Muscle of leg (tissue), 11 donors: ENCODE data around the gene CAPZB. TPM values are rescaled to one million over a fixed set of nuclear protein-coding genes. Genes with fewer than 3 reads are reported as not detected.

ENCODE experiments used
- DNase-seq: peaks from one replicate; pipeline ENCODE4 v3.0.0; 2013
- H3K27ac ChIP-seq: one replicate; pipeline ENCODE4 v1.5.1; 2013; ENCODE audit warnings: mild to moderate bottlenecking, low read length, control low read depth
- H3K27me3 ChIP-seq: one replicate; pipeline ENCODE4 v1.6.1; 2013; ENCODE audit warnings: low read length; ENCODE audit not compliant: control insufficient read depth, insufficient read depth
- H3K36me3 ChIP-seq: one replicate; pipeline ENCODE4 v1.6.1; 2013; ENCODE audit warnings: low read length; ENCODE audit not compliant: control insufficient read depth, insufficient read depth
- H3K4me1 ChIP-seq: one replicate; pipeline ENCODE4 v1.6.1; 2013; ENCODE audit warnings: low read length; ENCODE audit not compliant: control insufficient read depth, insufficient read depth
- H3K4me3 ChIP-seq: one replicate; pipeline ENCODE4 v1.5.1; 2013; ENCODE audit warnings: low read length, control low read depth
- H3K9me3 ChIP-seq: replicated peaks from 2 replicates; pipeline ENCODE4 v1.6.1; 2013; ENCODE audit warnings: low read depth, low read length; ENCODE audit not compliant: control insufficient read depth
- WGBS: methylation state at CpG from one replicate; pipeline ENCODE4 v1.1.5; 2013; ENCODE audit warnings: missing lambda C conversion rate; ENCODE audit not compliant: insufficient coverage; 5-methylcytosine and 5-hydroxymethylcytosine counted together
- polyA plus RNA-seq, 8 donors: library from polyadenylated mRNA; unstranded; fragments of 120-200 nt; gene quantifications; one replicate each; pipeline versions ENCODE4 v1.2.1 to v1.2.3, GENCODE V29; 2013; ENCODE audit warnings: inconsistent platforms in 1 of 8, low replicate concordance in 1 of 8; ENCODE audit not compliant: insufficient read length in 8 of 8, insufficient read depth in 1 of 8
- total RNA-seq: library from RNA; stranded (reverse); fragments of 120-200 nt; gene quantifications from one replicate; pipeline ENCODE4 v1.2.4, GENCODE V29; 2013

The CAPZB gene
- total and polyA plus RNA-seq, 9 donors = 85.8 to 296 (median 267) TPM

DNA sequence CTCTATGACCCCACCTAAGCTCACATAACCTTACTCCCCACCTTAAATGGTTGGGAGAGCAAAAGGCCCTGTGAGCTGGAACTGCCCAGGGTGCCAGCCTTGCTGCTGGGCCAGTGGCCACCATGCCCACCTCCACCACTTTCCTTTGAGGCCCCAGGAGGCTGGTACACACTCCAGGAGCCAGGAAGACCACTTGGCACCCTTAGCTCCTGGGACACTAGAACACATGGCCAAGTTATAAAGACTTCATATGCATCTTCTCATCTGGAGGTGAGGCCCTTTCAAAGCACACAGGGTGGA is 21.9 kb downstream of the CAPZB start:
- Histone ChIP-seq H3K9me3 (no peaks in the 10 kb centered on the region), H3K4me1 (peaks cover 59% of the 10 kb centered on the region), H3K27me3 (no peaks in the 10 kb centered on the region), H3K4me3 (no peak overlapping the region), H3K27ac (peak overlapping the region; percentile 65), H3K36me3 (peaks cover 9% of the 10 kb centered on the region)
- DNase-seq = no peak

DNA sequence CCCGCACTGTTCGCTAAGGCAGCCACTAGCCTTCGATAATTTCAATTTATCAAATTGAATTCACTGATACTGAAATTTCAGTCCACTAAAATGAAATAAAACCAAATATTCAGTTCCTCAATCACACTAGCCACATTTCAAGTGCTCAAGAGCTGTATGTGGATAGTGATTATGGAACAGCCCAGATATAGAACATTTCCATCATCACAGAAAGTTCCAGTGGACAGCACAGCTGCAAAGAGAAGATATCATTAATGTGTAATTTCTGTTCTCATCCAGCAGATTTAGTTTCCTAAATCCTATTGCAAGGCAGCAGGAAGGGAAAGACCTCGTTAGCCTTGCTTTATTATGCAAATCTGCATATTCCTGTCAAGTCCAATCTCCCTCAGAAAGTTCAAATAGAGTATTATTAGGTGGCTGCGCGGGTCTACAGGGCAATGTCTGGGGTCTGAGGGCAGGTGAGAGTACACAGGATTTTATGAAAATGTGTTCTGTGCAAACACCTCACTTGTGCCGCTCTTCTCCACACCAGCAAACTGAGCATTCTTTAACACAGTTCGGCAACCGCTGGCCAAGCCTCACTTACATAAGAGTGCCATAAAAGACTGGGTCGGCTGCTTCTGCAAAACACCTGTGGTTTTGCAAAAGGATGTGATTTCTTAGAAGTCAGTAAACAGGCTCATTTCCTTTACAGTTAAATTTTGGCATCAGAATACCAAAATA is 22.4 kb downstream of the CAPZB start:
- WGBS = 93% methylated on average over 2 of the region's 10 CpGs
- H3K4me1 ChIP-seq = peaks cover 55% of the 10 kb centered on the region
- H3K36me3 ChIP-seq = peaks cover 9% of the 10 kb centered on the region

DNA sequence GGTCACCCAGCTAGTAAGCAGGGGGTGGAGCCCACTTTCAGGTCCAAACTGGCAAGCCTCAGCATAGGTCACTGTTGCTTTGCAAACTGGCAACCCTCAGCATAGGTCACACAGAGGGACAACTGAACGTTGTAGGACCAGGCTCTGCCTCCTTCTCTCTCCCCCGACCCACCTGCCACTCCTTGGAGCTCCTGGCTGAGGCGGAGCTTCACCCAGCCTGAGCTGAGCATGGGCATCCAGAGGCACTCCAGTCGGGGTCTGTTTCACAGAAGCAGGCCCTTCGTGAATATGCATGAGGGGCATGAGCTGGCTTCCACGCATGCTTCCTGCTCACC is 24.2 kb downstream of the CAPZB start:
- H3K27ac ChIP-seq = peak overlapping the region; percentile 20
- no peaks in the 10 kb centered on the region for H3K9me3 ChIP-seq
- peaks cover 5% of the 10 kb centered on the region for H3K36me3 ChIP-seq
- no peak overlapping the region for H3K4me3 ChIP-seq
- no peaks in the 10 kb centered on the region for H3K27me3 ChIP-seq
- 71% methylated on average over 3 of the region's 6 CpGs for WGBS
- no peak for DNase-seq
- H3K4me1 ChIP-seq = peaks cover 50% of the 10 kb centered on the region

More for the DNA sequence above, 22.4 kb downstream of the CAPZB start:
- Histone ChIP-seq H3K4me3 (no peak overlapping the region), H3K9me3 (no peaks in the 10 kb centered on the region), H3K27ac (peak overlapping the region; percentile 65), H3K27me3 (no peaks in the 10 kb centered on the region)
- peak; percentile 48 for DNase-seq

GRCh38 chr1:19460535-19461219 is 24.7 kb downstream of the CAPZB start:
- no peak for DNase-seq
- peaks cover under 1% of the 10 kb centered on the region for H3K36me3 ChIP-seq
- WGBS = 97% methylated on average over 4 of the region's 12 CpGs
- no peak overlapping the region for H3K27ac ChIP-seq
- no peaks in the 10 kb centered on the region for H3K27me3 ChIP-seq
- H3K9me3 ChIP-seq = no peaks in the 10 kb centered on the region
- H3K4me1 ChIP-seq = peaks cover 45% of the 10 kb centered on the region
- no peak overlapping the region for H3K4me3 ChIP-seq

DNA sequence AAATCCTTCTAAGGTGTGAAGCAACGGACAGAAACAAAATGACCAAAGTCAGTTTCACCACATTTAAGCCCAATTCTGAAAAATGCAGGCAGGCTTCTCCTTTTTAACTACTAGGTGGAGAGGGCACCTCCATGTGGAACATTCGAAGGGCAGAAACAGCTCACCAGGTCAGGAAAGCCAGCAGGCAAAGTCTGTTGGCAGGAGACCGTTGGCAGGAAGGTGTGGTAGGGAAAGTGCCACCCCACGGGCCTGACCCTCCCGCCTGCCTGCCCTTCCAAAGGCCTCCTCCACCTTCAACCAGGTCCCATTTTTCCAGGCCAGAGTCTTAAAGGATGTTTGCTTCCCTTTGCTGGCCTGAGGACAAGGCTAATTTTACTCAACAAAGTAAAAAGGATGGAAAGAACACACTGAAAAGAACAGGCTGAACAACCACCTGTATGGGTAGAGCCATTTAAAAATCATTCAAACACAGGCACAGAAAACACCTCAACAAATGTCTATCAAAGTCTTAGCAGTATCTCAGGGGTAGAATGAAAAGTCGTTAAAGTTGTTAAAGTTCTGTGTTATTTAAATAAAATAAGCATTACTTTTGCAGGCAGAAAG is 26.4 kb downstream of the CAPZB start:
- H3K4me1 ChIP-seq = peaks cover 55% of the 10 kb centered on the region
- WGBS = no CpG with 5 or more reads among the region's 6 CpGs
- H3K4me3 ChIP-seq = no peak overlapping the region
- DNase-seq = no peak
- H3K36me3 ChIP-seq = no peaks in the 10 kb centered on the region
- no peaks in the 10 kb centered on the region for H3K27me3 ChIP-seq
- no peaks in the 10 kb centered on the region for H3K9me3 ChIP-seq
- no peak overlapping the region for H3K27ac ChIP-seq

- Histone ChIP-seq H3K36me3 (no peaks in the 10 kb centered on the region), H3K4me3 (no peak overlapping the region), H3K27ac (peak overlapping the region; percentile 40), H3K4me1 (peaks cover 57% of the 10 kb centered on the region), H3K27me3 (no peaks in the 10 kb centered on the region), H3K9me3 (no peaks in the 10 kb centered on the region)
- WGBS = 60% methylated on average over 6 of the region's 8 CpGs
- DNase-seq = no peak
Measured at GRCh38 chr1:19457607-19458006, 27.7 kb downstream of the CAPZB start.

DNA sequence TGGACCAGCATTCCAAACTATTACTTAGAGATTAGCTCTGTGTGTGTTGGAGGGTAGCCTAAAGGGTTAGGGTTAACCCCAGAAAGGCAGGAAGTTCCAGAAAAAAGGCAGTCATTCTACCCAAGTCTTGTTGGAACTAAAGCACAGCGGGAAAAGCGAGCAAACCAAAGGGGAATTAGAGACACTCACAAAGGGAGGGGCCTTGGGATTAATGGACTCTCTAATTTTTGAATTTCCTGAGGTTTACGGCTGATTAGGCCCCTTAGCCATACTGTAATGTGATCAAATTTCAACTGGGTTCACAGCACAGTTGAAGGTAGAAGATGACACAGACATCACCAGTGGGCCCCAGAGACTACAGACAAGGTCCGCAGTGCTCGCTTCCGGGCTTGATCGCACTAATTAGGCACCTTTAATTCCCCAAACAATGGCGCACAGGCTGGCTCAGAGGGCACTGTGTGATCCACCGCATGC is 28.3 kb downstream of the CAPZB start:
- H3K27ac ChIP-seq = peak overlapping the region; percentile 13
- 38% methylated on average over 3 of the region's 9 CpGs for WGBS
- H3K36me3 ChIP-seq = no peaks in the 10 kb centered on the region
- peaks cover 59% of the 10 kb centered on the region for H3K4me1 ChIP-seq
- no peak overlapping the region for H3K4me3 ChIP-seq
- no peak for DNase-seq
- H3K9me3 ChIP-seq = no peaks in the 10 kb centered on the region
- H3K27me3 ChIP-seq = no peaks in the 10 kb centered on the region

GRCh38 chr1:19455353-19455752 is 30.0 kb downstream of the CAPZB start:
- 80% methylated on average over 8 of the region's 8 CpGs for WGBS
- Histone ChIP-seq H3K4me1 (peaks cover 63% of the 10 kb centered on the region), H3K36me3 (no peaks in the 10 kb centered on the region), H3K9me3 (no peaks in the 10 kb centered on the region), H3K4me3 (no peak overlapping the region), H3K27ac (peak overlapping the region; percentile 59), H3K27me3 (no peaks in the 10 kb centered on the region)
- no peak for DNase-seq

DNA sequence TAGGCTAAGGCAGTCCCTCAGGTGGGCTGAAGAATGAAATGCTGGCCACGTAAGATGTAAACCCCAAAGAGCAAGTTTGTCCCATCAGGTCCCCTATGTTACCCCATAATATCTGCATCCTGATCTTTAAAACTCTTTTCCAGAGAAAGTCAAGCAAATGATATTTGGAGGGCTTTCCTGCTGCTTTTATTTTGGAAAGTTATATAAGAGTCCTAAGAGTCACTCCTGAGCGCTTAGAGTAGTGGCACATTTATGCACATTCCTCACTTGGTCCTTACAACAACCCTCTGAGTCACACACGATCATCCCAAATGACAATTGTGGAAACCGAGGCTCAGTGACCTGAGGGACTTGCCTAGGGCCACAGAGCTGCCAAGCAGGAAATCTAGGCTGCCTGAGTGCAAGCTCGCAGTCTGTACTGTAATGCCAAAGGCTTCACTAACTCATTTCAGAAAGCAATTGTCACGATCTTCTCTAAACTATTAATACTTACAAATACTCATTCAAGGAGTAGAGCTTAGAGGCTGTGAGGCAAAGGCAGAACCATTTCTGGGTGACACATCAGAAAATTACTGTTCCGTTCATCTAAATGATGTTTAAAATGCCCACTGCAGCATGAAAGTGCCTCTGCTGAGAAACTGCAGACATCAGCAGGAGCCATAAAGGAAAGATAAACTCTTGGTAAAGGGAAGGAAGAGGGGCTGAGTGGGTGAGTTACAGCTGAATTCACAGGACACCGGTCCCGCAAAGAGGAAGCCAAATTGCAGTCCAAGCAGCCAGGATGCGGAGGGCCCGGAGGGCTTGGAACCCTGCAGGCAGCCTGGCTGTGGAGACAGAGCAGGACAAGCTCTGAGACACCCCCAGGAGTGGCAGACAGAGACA is 30.8 kb downstream of the CAPZB start:
- WGBS = 25% methylated on average over 9 of the region's 11 CpGs
- H3K9me3 ChIP-seq = no peaks in the 10 kb centered on the region
- H3K4me3 ChIP-seq = no peak overlapping the region
- H3K36me3 ChIP-seq = no peaks in the 10 kb centered on the region
- no peaks in the 10 kb centered on the region for H3K27me3 ChIP-seq
- DNase-seq = peak; percentile 80
- peaks cover 67% of the 10 kb centered on the region for H3K4me1 ChIP-seq
- H3K27ac ChIP-seq = peak overlapping the region; percentile 60

GRCh38 chr1:19453741-19454201 is 31.6 kb downstream of the CAPZB start:
- Histone ChIP-seq H3K27ac (peak overlapping the region; percentile 60), H3K36me3 (no peaks in the 10 kb centered on the region)

More at GRCh38 chr1:19453741-19454201, 31.6 kb downstream of the CAPZB start:
- WGBS = 0% methylated on average over 1 of the region's 3 CpGs
- Histone ChIP-seq H3K9me3 (no peaks in the 10 kb centered on the region), H3K4me1 (peaks cover 74% of the 10 kb centered on the region), H3K4me3 (no peak overlapping the region), H3K27me3 (no peaks in the 10 kb centered on the region)
- no peak for DNase-seq
